GM12878 (cell line): ENCODE results near the gene LTA. TPM values are rescaled to one million over a fixed set of nuclear protein-coding genes. Genes with fewer than 3 reads are reported as not detected.

Experiments
- ATAC-seq: fragments of 200-7000 bp; cut with Tn5 transposase; 3 replicates; pipeline ENCODE4 v1.9.1; 2020; ENCODE audit warnings: mild to moderate bottlenecking, moderate library complexity
- BruUV-seq: library from RNA; stranded (reverse); fragments of 400-500 nt; replicated peaks from 2 replicates; lab custom pipeline; 2021; lab: Mats Ljungman, UMichigan
- CTCF ChIA-PET: fragments of 300-600 bp; sonication (Branson Sonifier 250); formaldehyde crosslinking; extraction: SDS; loops from one replicate; lab custom pipeline; 2021; ENCODE audit warnings: inconsistent platforms; lab: Yijun Ruan, JAX
- POLR2A ChIA-PET: fragments of 350-600 bp; formaldehyde crosslinking; extraction: SDS; loops from one replicate; lab custom pipeline; 2021; ENCODE audit warnings: inconsistent platforms; lab: Charles Lee
- RAD21 ChIA-PET: fragments of 300-600 bp; sonication (Branson Sonifier 250); formaldehyde crosslinking; loops from one replicate; lab custom pipeline; 2023; ENCODE audit warnings: antibody characterized with exemption; ENCODE audit not compliant: unreplicated experiment; lab: Charles Lee
- SMC1A ChIA-PET: fragments of 300-600 bp; sonication (Branson Sonifier 250); formaldehyde crosslinking; loops from one replicate; lab custom pipeline; 2023; ENCODE audit not compliant: unreplicated experiment, uncharacterized antibody; lab: Charles Lee
- DNase-seq: peaks from one replicate; pipeline ENCODE4 v3.0.0-alpha.2; 2011; ENCODE audit warnings: low read depth, low spot score
- FAIRE-seq: peaks from 3 replicates; lab custom pipeline; 2011; peaks lifted over from hg19 to GRCh38; lab: Jason Lieb, UNC
- H2AFZ ChIP-seq: 2 replicates; pipeline ENCODE4 v1.6.0; 2011; ENCODE audit warnings: low read depth, low read length, control low read depth; ENCODE audit not compliant: control insufficient read depth
- H3K27ac ChIP-seq: 2 replicates; pipeline ENCODE4 v1.5.1; 2011; ENCODE audit warnings: control low read depth; ENCODE audit not compliant: control insufficient read depth, insufficient read depth
- H3K27me3 ChIP-seq, 2 experiments: replicated peaks in 1 of 2; 2 replicates each; pipeline versions ENCODE4 v1.6.0 to v1.6.1; 2011; ENCODE audit warnings: low read length in 1 of 2; ENCODE audit not compliant: control insufficient read depth in 2 of 2, insufficient read depth in 2 of 2
- H3K36me3 ChIP-seq, 2 experiments: 2 replicates each; pipeline ENCODE4 v1.5.1; 2011; ENCODE audit warnings: low read length in 1 of 2; ENCODE audit not compliant: control insufficient read depth in 2 of 2, insufficient read depth in 2 of 2
- H3K4me1 ChIP-seq: 2 replicates; pipeline ENCODE4 v1.6.1; 2011; ENCODE audit warnings: mild to moderate bottlenecking, low read length, moderate library complexity, mixed read lengths; ENCODE audit not compliant: control insufficient read depth, insufficient read depth
- H3K4me2 ChIP-seq: 2 replicates; pipeline ENCODE4 v1.6.0; 2011; ENCODE audit warnings: control low read depth; ENCODE audit not compliant: control insufficient read depth, insufficient read depth
- H3K4me3 ChIP-seq: fragments of 200-600 bp; sonication (generic); 2 replicates; pipeline ENCODE4 v1.5.1; 2016
- H3K79me2 ChIP-seq: 2 replicates; pipeline ENCODE4 v1.6.0; 2011; ENCODE audit warnings: low read length; ENCODE audit not compliant: control insufficient read depth, insufficient read depth
- H3K9ac ChIP-seq: 2 replicates; pipeline ENCODE4 v1.8.0; 2011; ENCODE audit warnings: low read length, control low read depth, mixed read lengths; ENCODE audit not compliant: control insufficient read depth, insufficient read depth
- H3K9me3 ChIP-seq: replicated peaks from 3 replicates; pipeline ENCODE4 v1.5.1; 2011; ENCODE audit warnings: mild to moderate bottlenecking, low read length; ENCODE audit not compliant: control insufficient read depth, insufficient read depth
- H4K20me1 ChIP-seq: 2 replicates; pipeline ENCODE4 v1.6.0; 2011; ENCODE audit not compliant: control insufficient read depth, insufficient read depth
- BCL11A ChIP-seq: IDR thresholded peaks from 2 replicates; pipeline ENCODE4 v1.6.1; 2011; ENCODE audit warnings: low read depth, low read length
- BRCA1 ChIP-seq: IDR thresholded peaks from 2 replicates; pipeline ENCODE4 v1.6.1; 2011; ENCODE audit warnings: low read depth, low read length, improper control_type of control experiment
- CEBPB ChIP-seq, 2 experiments: fragments of 150-350 bp in 1 of 2; IDR thresholded peaks; 2 replicates each; pipeline ENCODE4 v1.6.1; 2012 to 2014; ENCODE audit warnings: low read depth in 2 of 2, low read length in 2 of 2, borderline replicate concordance in 1 of 2, inconsistent platforms in 1 of 2
- EED ChIP-seq: sonication (generic); IDR thresholded peaks from 2 replicates; pipeline ENCODE4 v1.6.1; 2016; ENCODE audit warnings: antibody characterized with exemption, low read depth
- FOS ChIP-seq: IDR thresholded peaks from 3 replicates; pipeline ENCODE4 v1.6.1; 2011; ENCODE audit warnings: borderline replicate concordance; ENCODE audit not compliant: insufficient read length; ENCODE audit errors: extremely low read depth
- GABPA ChIP-seq: IDR thresholded peaks from 2 replicates; pipeline ENCODE4 v1.6.1; 2014; ENCODE audit warnings: antibody characterized with exemption, low read depth, mild to moderate bottlenecking, inconsistent platforms
- IRF4 ChIP-seq: IDR thresholded peaks from 2 replicates; pipeline ENCODE4 v1.6.1; 2011; ENCODE audit warnings: low read depth, low read length
- MEF2B ChIP-seq: fragments of 450-650 bp; IDR thresholded peaks from 2 replicates; pipeline ENCODE4 v1.6.1; 2018; ENCODE audit warnings: mild to moderate bottlenecking, moderate library complexity; ENCODE audit not compliant: partially characterized antibody, poor library complexity, severe bottlenecking
- MXI1 ChIP-seq: fragments of 150-350 bp; IDR thresholded peaks from 2 replicates; pipeline ENCODE4 v1.6.1; 2011; ENCODE audit warnings: low read depth, mild to moderate bottlenecking, inconsistent platforms, low read length, improper control_type of control experiment
- RAD51 ChIP-seq: fragments of 450-650 bp; IDR thresholded peaks from 2 replicates; pipeline ENCODE4 v1.6.1; 2016; ENCODE audit warnings: moderate library complexity, mild to moderate bottlenecking, inconsistent platforms
- RB1 ChIP-seq: fragments of 450-650 bp; formaldehyde crosslinking; IDR thresholded peaks from 2 replicates; pipeline ENCODE4 v1.6.1; 2017; ENCODE audit warnings: mild to moderate bottlenecking, borderline replicate concordance
- RELA ChIP-seq: fragments of 450-650 bp; IDR thresholded peaks from 2 replicates; pipeline ENCODE4 v1.8.0; 2014; ENCODE audit warnings: borderline replicate concordance; ENCODE audit not compliant: partially characterized antibody
- SPI1 ChIP-seq: IDR thresholded peaks from 2 replicates; pipeline ENCODE4 v1.6.1; 2011; ENCODE audit warnings: low read depth, mild to moderate bottlenecking, low read length, moderate library complexity, borderline replicate concordance; ENCODE audit not compliant: insufficient read depth
- WGBS: methylation state at CpG from one replicate; pipeline ENCODE4 v1.1.6; 2016; ENCODE audit warnings: low lambda C conversion rate; ENCODE audit not compliant: insufficient replicate concordance, insufficient coverage; ENCODE audit errors: missing lambda C conversion rate; 5-methylcytosine and 5-hydroxymethylcytosine counted together
- in situ Hi-C: fragments of 300-500 bp; cut with MboI; formaldehyde crosslinking; loops from 9 replicates; pipeline ENCODE4 v1.14.3; 2018; ENCODE audit warnings: mixed read lengths
- intact Hi-C: fragments of 100-400 bp; cut with micrococcal nuclease; formaldehyde crosslinking; loops from one replicate; pipeline ENCODE4 v1.14.2; 2022; ENCODE audit not compliant: unreplicated experiment
- polyA plus RNA-seq, 11 experiments: library from polyadenylated mRNA; depleted of rRNA in 4 of 11; unstranded in 6 of 11; stranded (reverse) in 5 of 11; fragments of >200 nt; fragmentation: Nextera tagmentation in 4 of 11; fragmentation: Illumina TruSeq in 1 of 11; extraction: Ambion mirVana in 4 of 11; extraction: Trizol in 1 of 11; gene quantifications; 1 replicate in 1 of 11; 2 replicates in 10 of 11; pipeline versions ENCODE4 v1.2.1 to v1.2.3, GENCODE V29; 2011 to 2016; ENCODE audit warnings: inconsistent platforms in 2 of 11, missing spikeins in 2 of 11, low read depth in 1 of 11
- total RNA-seq, 4 experiments: library from RNA; depleted of rRNA in 3 of 4; stranded (reverse); fragments of >200 nt in 3 of 4; fragmentation: Illumina TruSeq in 1 of 4; extraction: Trizol in 1 of 4; gene quantifications; 2 replicates each; pipeline versions ENCODE4 v1.2.1 to v1.2.3, GENCODE V29; 2013 to 2021
- TF ChIP-seq, protein P1 (sequence below): IDR thresholded peaks from 2 replicates; pipeline ENCODE4 v1.6.1; 2011; ENCODE audit warnings: low read depth, mild to moderate bottlenecking, low read length, moderate library complexity, borderline replicate concordance; ENCODE audit errors: extremely low read depth
- TF ChIP-seq, protein P2 (sequence below), 3 experiments: IDR thresholded peaks in 2 of 3; conservative IDR thresholded peaks in 1 of 3; 2 replicates each; pipeline ENCODE4 v1.5.1; 2011; ENCODE audit warnings: low read depth in 3 of 3, low read length in 3 of 3, mild to moderate bottlenecking in 3 of 3, control low read depth in 2 of 3, moderate library complexity in 2 of 3, inconsistent platforms in 1 of 3, mixed read lengths in 1 of 3; ENCODE audit not compliant: control insufficient read depth in 2 of 3, insufficient read depth in 1 of 3; ENCODE audit errors: extremely low read depth in 1 of 3
- TF ChIP-seq, protein P3 (sequence below): IDR thresholded peaks from 2 replicates; pipeline ENCODE4 v1.6.1; 2011; ENCODE audit warnings: mild to moderate bottlenecking, low read depth, low read length, moderate library complexity; ENCODE audit not compliant: insufficient replicate concordance

Gene LTA
- total and polyA plus RNA-seq, 10 of the 15 experiments (the other 5 are each of a cell fraction or from before 2014, with no cell fraction given) = 27.5 to 100 (median 75.1) TPM

DNA sequence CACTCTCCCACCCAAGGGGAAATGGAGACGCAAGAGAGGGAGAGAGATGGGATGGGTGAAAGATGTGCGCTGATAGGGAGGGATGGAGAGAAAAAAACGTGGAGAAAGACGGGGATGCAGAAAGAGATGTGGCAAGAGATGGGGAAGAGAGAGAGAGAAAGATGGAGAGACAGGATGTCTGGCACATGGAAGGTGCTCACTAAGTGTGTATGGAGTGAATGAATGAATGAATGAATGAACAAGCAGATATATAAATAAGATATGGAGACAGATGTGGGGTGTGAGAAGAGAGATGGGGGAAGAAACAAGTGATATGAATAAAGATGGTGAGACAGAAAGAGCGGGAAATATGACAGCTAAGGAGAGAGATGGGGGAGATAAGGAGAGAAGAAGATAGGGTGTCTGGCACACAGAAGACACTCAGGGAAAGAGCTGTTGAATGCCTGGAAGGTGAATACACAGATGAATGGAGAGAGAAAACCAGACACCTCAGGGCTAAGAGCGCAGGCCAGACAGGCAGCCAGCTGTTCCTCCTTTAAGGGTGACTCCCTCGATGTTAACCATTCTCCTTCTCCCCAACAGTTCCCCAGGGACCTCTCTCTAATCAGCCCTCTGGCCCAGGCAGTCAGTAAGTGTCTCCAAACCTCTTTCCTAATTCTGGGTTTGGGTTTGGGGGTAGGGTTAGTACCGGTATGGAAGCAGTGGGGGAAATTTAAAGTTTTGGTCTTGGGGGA is 4.0 kb downstream of the LTA start (continued):
- TF ChIP-seq SPI1 = 0 out of 2 replicates have a peak, but pooled peaks have one; percentile 3
- TF ChIP-seq RB1 = peak; percentile 49; the same call in 1 of the 2 replicates
- no peak for TF ChIP-seq MXI1
- TF ChIP-seq FOS = no peak
- peak; percentile 69 for TF ChIP-seq MEF2B

DNA sequence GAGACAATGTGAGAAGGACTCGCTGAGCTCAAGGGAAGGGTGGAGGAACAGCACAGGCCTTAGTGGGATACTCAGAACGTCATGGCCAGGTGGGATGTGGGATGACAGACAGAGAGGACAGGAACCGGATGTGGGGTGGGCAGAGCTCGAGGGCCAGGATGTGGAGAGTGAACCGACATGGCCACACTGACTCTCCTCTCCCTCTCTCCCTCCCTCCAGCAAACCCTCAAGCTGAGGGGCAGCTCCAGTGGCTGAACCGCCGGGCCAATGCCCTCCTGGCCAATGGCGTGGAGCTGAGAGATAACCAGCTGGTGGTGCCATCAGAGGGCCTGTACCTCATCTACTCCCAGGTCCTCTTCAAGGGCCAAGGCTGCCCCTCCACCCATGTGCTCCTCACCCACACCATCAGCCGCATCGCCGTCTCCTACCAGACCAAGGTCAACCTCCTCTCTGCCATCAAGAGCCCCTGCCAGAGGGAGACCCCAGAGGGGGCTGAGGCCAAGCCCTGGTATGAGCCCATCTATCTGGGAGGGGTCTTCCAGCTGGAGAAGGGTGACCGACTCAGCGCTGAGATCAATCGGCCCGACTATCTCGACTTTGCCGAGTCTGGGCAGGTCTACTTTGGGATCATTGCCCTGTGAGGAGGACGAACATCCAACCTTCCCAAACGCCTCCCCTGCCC is 4.9 kb downstream of the LTA start:
- FAIRE-seq (no peak), ATAC-seq (peak; percentile 12)
- TF ChIP-seq CEBPB (IDR thresholded peaks at IDR 0.05; ENCODE audit: borderline replicate concordance in 1 of 2, low read depth in 2 of 2, low read length in 2 of 2) (no peak), GABPA (no peak), BRCA1 (no peak), IRF4 (peak; percentile 29; the same call in 1 of the 2 replicates), RELA (no peak), BCL11A (no peak), EED (peak; percentile 50; the same call in 1 of the 2 replicates), RAD51 (no peak)
- TF ChIP-seq, protein P1, sequence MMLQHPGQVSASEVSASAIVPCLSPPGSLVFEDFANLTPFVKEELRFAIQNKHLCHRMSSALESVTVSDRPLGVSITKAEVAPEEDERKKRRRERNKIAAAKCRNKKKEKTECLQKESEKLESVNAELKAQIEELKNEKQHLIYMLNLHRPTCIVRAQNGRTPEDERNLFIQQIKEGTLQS = no peak
- TF ChIP-seq, protein P2, sequence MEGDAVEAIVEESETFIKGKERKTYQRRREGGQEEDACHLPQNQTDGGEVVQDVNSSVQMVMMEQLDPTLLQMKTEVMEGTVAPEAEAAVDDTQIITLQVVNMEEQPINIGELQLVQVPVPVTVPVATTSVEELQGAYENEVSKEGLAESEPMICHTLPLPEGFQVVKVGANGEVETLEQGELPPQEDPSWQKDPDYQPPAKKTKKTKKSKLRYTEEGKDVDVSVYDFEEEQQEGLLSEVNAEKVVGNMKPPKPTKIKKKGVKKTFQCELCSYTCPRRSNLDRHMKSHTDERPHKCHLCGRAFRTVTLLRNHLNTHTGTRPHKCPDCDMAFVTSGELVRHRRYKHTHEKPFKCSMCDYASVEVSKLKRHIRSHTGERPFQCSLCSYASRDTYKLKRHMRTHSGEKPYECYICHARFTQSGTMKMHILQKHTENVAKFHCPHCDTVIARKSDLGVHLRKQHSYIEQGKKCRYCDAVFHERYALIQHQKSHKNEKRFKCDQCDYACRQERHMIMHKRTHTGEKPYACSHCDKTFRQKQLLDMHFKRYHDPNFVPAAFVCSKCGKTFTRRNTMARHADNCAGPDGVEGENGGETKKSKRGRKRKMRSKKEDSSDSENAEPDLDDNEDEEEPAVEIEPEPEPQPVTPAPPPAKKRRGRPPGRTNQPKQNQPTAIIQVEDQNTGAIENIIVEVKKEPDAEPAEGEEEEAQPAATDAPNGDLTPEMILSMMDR (IDR thresholded peaks at IDR 0.05 in 2 of 3, conservative IDR thresholded peaks at IDR 0.05 in 1 of 3; ENCODE audit: control insufficient read depth in 2 of 3, extremely low read depth in 1 of 3, insufficient read depth in 1 of 3, low read depth in 3 of 3, low read length in 3 of 3) = no peak
- TF ChIP-seq, protein P3, sequence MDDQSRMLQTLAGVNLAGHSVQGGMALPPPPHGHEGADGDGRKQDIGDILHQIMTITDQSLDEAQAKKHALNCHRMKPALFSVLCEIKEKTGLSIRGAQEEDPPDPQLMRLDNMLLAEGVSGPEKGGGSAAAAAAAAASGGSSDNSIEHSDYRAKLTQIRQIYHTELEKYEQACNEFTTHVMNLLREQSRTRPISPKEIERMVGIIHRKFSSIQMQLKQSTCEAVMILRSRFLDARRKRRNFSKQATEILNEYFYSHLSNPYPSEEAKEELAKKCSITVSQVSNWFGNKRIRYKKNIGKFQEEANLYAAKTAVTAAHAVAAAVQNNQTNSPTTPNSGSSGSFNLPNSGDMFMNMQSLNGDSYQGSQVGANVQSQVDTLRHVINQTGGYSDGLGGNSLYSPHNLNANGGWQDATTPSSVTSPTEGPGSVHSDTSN = peak; percentile 70

More for the DNA sequence above, 4.9 kb downstream of the LTA start:
- peaks cover 47% of the 10 kb centered on the region for H3K4me1 ChIP-seq
- H3K9me3 ChIP-seq = no peaks in the 10 kb centered on the region
- DNase-seq = no peak
- peaks cover 0 to 7% of the 10 kb centered on the region in 2 experiments; a peak in 2 of 4 replicates for H3K36me3 ChIP-seq
- H2AFZ ChIP-seq = no peak overlapping the region
- POLR2A ChIA-PET = interaction anchor here (0.7 to 17.1 kb wide), 10 partner anchors 7 to 253 kb away, joined by 3 to 282 read pairs (median 28); partner anchors contain the start of genes ATP6V1G2, DDX39B, HSPA1B and LSM2
- in situ Hi-C loops = no loop called here
- intact Hi-C loops = loop anchor here (1.0 kb wide), 1 partner anchor 17 kb away; no protein-coding TSS in a partner anchor
- CTCF ChIA-PET = interaction anchor here (0.6 to 31.0 kb wide), 7 partner anchors 16 to 192 kb away, joined by 3 to 2098 read pairs (median 3); partner anchors contain the start of genes ATP6V1G2, DDX39B, LST1 and LTA
- 7% methylated on average over 19 of the region's 19 CpGs for WGBS
- no peaks in the 10 kb centered on the region for H3K27me3 ChIP-seq
- peaks cover 87% of the 10 kb centered on the region for H3K79me2 ChIP-seq
- peak overlapping the region; percentile 96 for H3K27ac ChIP-seq
- H3K4me3 ChIP-seq = peak overlapping the region; percentile 91
- no TSS peak for BruUV-seq
- RAD21 ChIA-PET = interaction anchor here (0.7 to 17.5 kb wide), 9 partner anchors 9 to 254 kb away, joined by 3 to 620 read pairs (median 7); partner anchors contain the start of genes ATP6V1G2, DDX39B, LST1 and NCR3
- peak overlapping the region; percentile 84 for H3K4me2 ChIP-seq
- SMC1A ChIA-PET = interaction anchor here (0.8 to 45.5 kb wide), 6 partner anchors 8 to 40 kb away, joined by 3 to 1989 read pairs (median 30); partner anchors contain the start of genes AIF1, ATP6V1G2, DDX39B and LST1
- H3K9ac ChIP-seq = peak overlapping the region; percentile 82
- H4K20me1 ChIP-seq = no peaks in the 10 kb centered on the region
